H1 (cell line): ENCODE data around the gene WDR74. TPM values are rescaled to one million over a fixed set of nuclear protein-coding genes. Genes with fewer than 3 reads are reported as not detected.
"Not testable (repeated sequence)": the region's sequence is repeated elsewhere in the genome, so short reads cannot be mapped to it uniquely, and the experiment has no call there.

Experiments
- CTCF ChIA-PET: fragments of 300-600 bp; sonication (Branson Sonifier 250); formaldehyde crosslinking; loops from one replicate; lab custom pipeline; 2021; ENCODE audit not compliant: partially characterized antibody; lab: Charles Lee
- POLR2A ChIA-PET: fragments of 300-600 bp; sonication (Branson Sonifier 250); formaldehyde crosslinking; loops from one replicate; lab custom pipeline; 2021; ENCODE audit warnings: inconsistent platforms; ENCODE audit not compliant: partially characterized antibody; lab: Charles Lee
- DNase-seq, 2 experiments: peaks; one replicate each; pipeline versions ENCODE4 v3.0.0 to v3.0.0-alpha.2; 2010 to 2022; ENCODE audit warnings: low spot score in 2 of 2, low read depth in 1 of 2, mixed read lengths in 1 of 2
- FAIRE-seq: peaks from 2 replicates; lab custom pipeline; 2011; peaks lifted over from hg19 to GRCh38; lab: Jason Lieb, UNC
- H2AFZ ChIP-seq: 2 replicates; pipeline ENCODE4 v1.8.1; 2012; ENCODE audit warnings: low read length, inconsistent platforms
- H2AK5ac ChIP-seq: 2 replicates; pipeline ENCODE4 v1.6.1; 2013; ENCODE audit warnings: low read depth, low read length
- H2BK120ac ChIP-seq: replicated peaks from 2 replicates; pipeline ENCODE3; 2013; ENCODE audit warnings: low read depth, low read length, inconsistent platforms
- H2BK12ac ChIP-seq: 2 replicates; pipeline ENCODE4 v1.6.1; 2013; ENCODE audit warnings: low read depth, low read length
- H2BK15ac ChIP-seq: 2 replicates; pipeline ENCODE4 v1.6.1; 2013; ENCODE audit warnings: low read length
- H2BK20ac ChIP-seq: 2 replicates; pipeline ENCODE4 v1.6.1; 2013; ENCODE audit warnings: low read length
- H2BK5ac ChIP-seq: 2 replicates; pipeline ENCODE4 v1.6.1; 2013; ENCODE audit warnings: low read depth, low read length
- H3K14ac ChIP-seq: 2 replicates; pipeline ENCODE4 v1.6.1; 2013; ENCODE audit warnings: inconsistent platforms; ENCODE audit not compliant: insufficient read length
- H3K18ac ChIP-seq: 2 replicates; pipeline ENCODE4 v1.6.1; 2013; ENCODE audit warnings: low read length; ENCODE audit errors: extremely low read depth
- H3K23ac ChIP-seq: 2 replicates; pipeline ENCODE4 v1.6.1; 2013; ENCODE audit warnings: inconsistent platforms; ENCODE audit not compliant: insufficient read length
- H3K23me2 ChIP-seq: 2 replicates; pipeline ENCODE4 v1.6.1; 2013; ENCODE audit warnings: low read depth, low read length
- H3K27ac ChIP-seq: 2 replicates; pipeline ENCODE4 v1.6.1; 2011; ENCODE audit warnings: low read depth, low read length, inconsistent platforms
- H3K27me3 ChIP-seq, 4 experiments: replicated peaks in 1 of 4; 1 replicate in 1 of 4; 2 replicates in 3 of 4; pipeline versions ENCODE4 v1.6.1 to v1.8.1; 2011 to 2013; ENCODE audit warnings: low read length in 3 of 4, mild to moderate bottlenecking in 3 of 4, inconsistent platforms in 2 of 4, mixed read lengths in 2 of 4, moderate library complexity in 1 of 4; ENCODE audit not compliant: control insufficient read depth in 3 of 4, insufficient read depth in 3 of 4; ENCODE audit errors: extremely low read depth in 1 of 4
- H3K36me3 ChIP-seq, 4 experiments: 2 replicates each; pipeline versions ENCODE4 v1.6.1 to v1.8.1; 2011 to 2013; ENCODE audit warnings: mild to moderate bottlenecking in 4 of 4, low read length in 3 of 4, moderate library complexity in 2 of 4, control low read depth in 1 of 4, inconsistent platforms in 1 of 4; ENCODE audit not compliant: insufficient read depth in 4 of 4, control insufficient read depth in 2 of 4
- H3K4ac ChIP-seq: replicated peaks from 2 replicates; pipeline ENCODE3; 2013; ENCODE audit warnings: low read length, low read depth, mixed read lengths, inconsistent platforms; ENCODE audit not compliant: insufficient read length
- H3K4me1 ChIP-seq, 4 experiments: replicated peaks in 1 of 4; 1 replicate in 1 of 4; 2 replicates in 3 of 4; pipeline versions ENCODE4 v1.6.1 to v1.8.1; 2011 to 2013; ENCODE audit warnings: low read length in 3 of 4, inconsistent platforms in 2 of 4, mixed read lengths in 1 of 4; ENCODE audit not compliant: insufficient read depth in 4 of 4, control insufficient read depth in 3 of 4
- H3K4me2 ChIP-seq, 2 experiments: 2 replicates each; pipeline versions ENCODE4 v1.6.1 to v1.8.1; 2011 to 2013; ENCODE audit warnings: low read depth in 2 of 2, low read length in 2 of 2, control low read depth in 1 of 2, inconsistent platforms in 1 of 2, mild to moderate bottlenecking in 1 of 2; ENCODE audit not compliant: insufficient read depth in 1 of 2
- H3K4me3 ChIP-seq, 4 experiments: fragments of 200-600, 300-600 bp in 1 of 4; sonication (generic), shearing (Covaris generic), sonication (Bioruptor Twin) in 1 of 4; 2 replicates each; pipeline versions ENCODE4 v1.5.1 to v1.8.1; 2011 to 2016; ENCODE audit warnings: low read length in 4 of 4, low read depth in 3 of 4, control low read depth in 2 of 4, inconsistent platforms in 2 of 4, mild to moderate bottlenecking in 2 of 4, mixed read lengths in 1 of 4, moderate library complexity in 1 of 4; ENCODE audit not compliant: insufficient read depth in 2 of 4; ENCODE audit errors: extremely low read depth in 1 of 4
- H3K56ac ChIP-seq: replicated peaks from 2 replicates; pipeline ENCODE3; 2013; ENCODE audit warnings: low read depth, mild to moderate bottlenecking, mixed read lengths, low read length, inconsistent platforms; ENCODE audit not compliant: insufficient read length
- H3K79me1 ChIP-seq: 2 replicates; pipeline ENCODE4 v1.6.1; 2013; ENCODE audit warnings: low read depth, low read length, control low read depth
- H3K79me2 ChIP-seq, 2 experiments: 2 replicates each; pipeline versions ENCODE4 v1.6.1 to v1.8.1; 2012 to 2013; ENCODE audit warnings: low read length in 2 of 2, mild to moderate bottlenecking in 2 of 2, inconsistent platforms in 1 of 2; ENCODE audit not compliant: insufficient read depth in 2 of 2, control insufficient read depth in 1 of 2
- H3K9ac ChIP-seq, 4 experiments: replicated peaks in 1 of 4; 1 replicate in 1 of 4; 2 replicates in 3 of 4; pipeline versions ENCODE4 v1.6.1 to v1.8.1; 2011 to 2013; ENCODE audit warnings: low read depth in 3 of 4, low read length in 3 of 4, control low read depth in 2 of 4, mild to moderate bottlenecking in 2 of 4, moderate library complexity in 2 of 4, inconsistent platforms in 1 of 4; ENCODE audit errors: extremely low read depth in 1 of 4
- H3K9me3 ChIP-seq, 2 experiments: 2 replicates each; pipeline versions ENCODE4 v1.6.1 to v1.8.1; 2012 to 2013; ENCODE audit warnings: mild to moderate bottlenecking in 2 of 2, moderate library complexity in 2 of 2, control low read depth in 1 of 2, inconsistent platforms in 1 of 2, low read depth in 1 of 2, low read length in 1 of 2, mixed read lengths in 1 of 2; ENCODE audit not compliant: insufficient read depth in 2 of 2
- H4K20me1 ChIP-seq, 2 experiments: replicated peaks in 1 of 2; 2 replicates each; pipeline versions ENCODE3 to v1.8.1; 2011 to 2013; ENCODE audit warnings: inconsistent platforms in 2 of 2, low read length in 2 of 2, mild to moderate bottlenecking in 1 of 2; ENCODE audit not compliant: insufficient read depth in 2 of 2, control insufficient read depth in 1 of 2
- H4K5ac ChIP-seq: 2 replicates; pipeline ENCODE4 v1.6.1; 2013; ENCODE audit warnings: low read length, low read depth, mixed read lengths, inconsistent platforms; ENCODE audit not compliant: insufficient read length
- H4K8ac ChIP-seq: 2 replicates; pipeline ENCODE4 v1.8.0; 2013; ENCODE audit warnings: mild to moderate bottlenecking, moderate library complexity, low read length, inconsistent platforms; ENCODE audit not compliant: insufficient read depth; ENCODE audit errors: extremely low read depth
- H4K91ac ChIP-seq: replicated peaks from 2 replicates; pipeline ENCODE3; 2013; ENCODE audit warnings: low read length, mixed read lengths, inconsistent platforms; ENCODE audit not compliant: insufficient read length
- WGBS, 2 experiments: shearing (Covaris generic) in 1 of 2; methylation state at CpG; one replicate each; pipeline versions ENCODE4 v1.1.6 to v1.1.7; 2013 to 2015; ENCODE audit warnings: low lambda C conversion rate in 2 of 2, mixed read lengths in 2 of 2, inconsistent platforms in 1 of 2, low coverage in 1 of 2, missing lambda C conversion rate in 1 of 2; ENCODE audit not compliant: insufficient replicate concordance in 2 of 2, insufficient coverage in 1 of 2, insufficient read length in 1 of 2; ENCODE audit errors: extremely low coverage in 1 of 2, missing lambda C conversion rate in 1 of 2; 5-methylcytosine and 5-hydroxymethylcytosine counted together
- polyA plus RNA-seq, 7 experiments: library from polyadenylated mRNA; depleted of rRNA in 3 of 7; stranded (reverse) in 5 of 7; unstranded in 2 of 7; fragments of >200 nt in 5 of 7; fragments of 200-250 nt in 2 of 7; gene quantifications; 1 replicate in 5 of 7; 2 replicates in 1 of 7; 4 replicates in 1 of 7; pipeline versions ENCODE4 v1.2.1 to v1.2.3, GENCODE V29; 2011 to 2013; ENCODE audit warnings: missing spikeins in 2 of 7, mixed read lengths in 2 of 7
- total RNA-seq: library from RNA; stranded (reverse); fragmentation: NEBNext Ultra II Directional; extraction: Animal tissue kit (Norgen Biotek cat#: 25700); gene quantifications from 2 replicates; pipeline ENCODE4 v1.2.1, GENCODE V29; 2021

Gene WDR74
- total and polyA plus RNA-seq, 2 of the 8 experiments (the other 6 are each of a cell fraction or from before 2014, with no cell fraction given), result 93.6 to 97.0 TPM

- not testable (repeated sequence) for H3K79me1 ChIP-seq, H3K14ac ChIP-seq, H3K23ac ChIP-seq, H2BK12ac ChIP-seq, H3K23me2 ChIP-seq, H2BK5ac ChIP-seq, FAIRE-seq, H4K8ac ChIP-seq, H3K56ac ChIP-seq, H3K27me3 ChIP-seq, H2BK120ac ChIP-seq, H3K27ac ChIP-seq, H2BK20ac ChIP-seq, H2AK5ac ChIP-seq, H4K91ac ChIP-seq, H2AFZ ChIP-seq, DNase-seq, H3K9me3 ChIP-seq, H3K4ac ChIP-seq, H2BK15ac ChIP-seq, H3K18ac ChIP-seq, H4K5ac ChIP-seq, H3K9ac ChIP-seq
- peak overlapping the region in 1 of 4 experiments; percentile 24; a peak in 1 of 8 replicates for H3K4me3 ChIP-seq
- peaks cover 59 to 98% of the 10 kb centered on the region in 2 experiments for H3K79me2 ChIP-seq
- 85% methylated on average over 8 of the region's 8 CpGs; no CpG with 5 or more reads in 1 of the 2 experiments for WGBS, 2 experiments
- H3K4me2 ChIP-seq, result peak overlapping the region; percentile 26 to 95; a peak in 2 of 4 replicates
- H3K4me1 ChIP-seq, result peaks cover 0 to 10% (median 6%) of the 10 kb centered on the region in 4 experiments; a peak in 4 of 7 replicates
- peaks cover 8 to 43% (median 16%) of the 10 kb centered on the region in 4 experiments; a peak in 7 of 8 replicates for H3K36me3 ChIP-seq
- CTCF ChIA-PET, result interaction anchor here (0.5 kb wide), 1 partner anchor 85 kb away, joined by 3 read pairs; no protein-coding TSS in a partner anchor
- H4K20me1 ChIP-seq, result peaks cover 16 to 25% of the 10 kb centered on the region in 2 experiments
- POLR2A ChIA-PET, result interaction anchor here (18.2 to 52.7 kb wide), 3 partner anchors 11 to 41 kb away, joined by 398 to 2104 read pairs (median 1185); partner anchors contain the start of genes CHRM1, SLC3A2, STX5 and TEX54
Observed at GRCh38 chr11:62859281-62859703, 19.9 kb upstream of the WDR74 start.
